Bronchial epithelial cell (primary cell): Measurements from ENCODE around the gene CDC42BPG. TPM values are rescaled to one million over a fixed set of nuclear protein-coding genes. Genes with fewer than 3 reads are reported as not detected.

Experiments
- DNase-seq: peaks from one replicate; pipeline ENCODE4 v3.0.0-alpha.2; 2010; ENCODE audit warnings: low read depth
- FAIRE-seq: peaks from 2 replicates; lab custom pipeline; 2011; peaks lifted over from hg19 to GRCh38; lab: Jason Lieb, UNC
- H3K27me3 ChIP-seq: 2 replicates; pipeline ENCODE4 v1.5.1; 2011; ENCODE audit warnings: low read length; ENCODE audit not compliant: control insufficient read depth, insufficient read depth
- H3K36me3 ChIP-seq: 2 replicates; pipeline ENCODE4 v1.5.1; 2011; ENCODE audit warnings: low read length; ENCODE audit not compliant: control insufficient read depth, insufficient read depth
- H3K4me3 ChIP-seq: 2 replicates; pipeline ENCODE4 v1.5.1; 2011; ENCODE audit warnings: mild to moderate bottlenecking, low read depth, low read length, control low read depth
- total RNA-seq: library from RNA; depleted of rRNA; stranded (reverse); fragments of >200 nt; gene quantifications from 2 replicates; pipeline ENCODE4 v1.2.1, GENCODE V29; 2014
- TF ChIP-seq, protein P1 (sequence below): IDR thresholded peaks from 2 replicates; pipeline ENCODE4 v1.5.1; 2011; ENCODE audit warnings: mild to moderate bottlenecking, moderate library complexity, low read length, control low read depth, inconsistent platforms; ENCODE audit not compliant: insufficient read depth, severe bottlenecking

CDC42BPG gene
- total RNA-seq, 1 donor from 2014 or later = 16.6 TPM

DNA sequence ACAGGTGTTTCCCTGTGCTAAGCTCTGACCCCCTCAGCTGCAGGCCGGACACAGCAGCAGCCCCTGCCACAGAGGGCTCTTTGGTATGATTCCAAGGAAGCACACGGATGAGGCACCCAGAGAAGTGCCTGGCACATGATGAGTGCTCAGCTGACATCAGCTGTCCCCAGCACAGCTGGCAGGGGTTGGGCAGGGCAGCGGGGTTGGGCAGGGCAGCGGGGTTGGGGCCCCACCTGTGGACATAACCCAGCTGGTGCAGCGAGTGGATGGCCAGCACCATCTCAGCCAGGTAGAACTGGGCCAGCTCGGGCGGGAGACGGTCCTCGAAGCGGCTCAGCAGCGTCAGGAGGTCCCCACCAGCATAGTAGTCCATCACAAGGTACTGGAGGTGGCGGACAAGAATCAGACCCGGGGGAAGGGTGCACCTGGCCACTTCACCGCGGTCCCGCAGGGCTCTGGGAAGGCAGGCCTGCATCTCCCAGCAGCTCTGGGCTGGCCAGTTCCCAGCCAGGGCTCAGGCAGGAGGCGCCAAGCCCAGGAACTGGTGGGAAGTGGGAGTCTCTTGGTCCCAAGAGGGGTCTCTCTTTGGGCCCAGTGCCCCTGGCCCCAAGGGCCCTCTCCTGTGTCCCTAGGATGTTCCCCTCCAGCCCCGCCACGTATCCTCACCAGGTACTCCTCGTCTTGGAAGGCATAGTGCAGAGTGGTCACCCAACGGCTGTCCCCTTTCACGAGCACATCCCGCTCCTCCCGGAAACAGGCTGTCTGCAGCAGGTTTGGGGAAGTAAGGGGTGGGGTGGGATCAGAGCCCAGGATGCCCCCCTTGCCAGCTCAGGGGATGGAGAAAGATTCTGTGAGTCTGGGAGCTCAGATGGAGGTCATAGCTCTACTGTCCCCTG, 4.3 kb downstream of the CDC42BPG start:
- TF ChIP-seq, protein P1, sequence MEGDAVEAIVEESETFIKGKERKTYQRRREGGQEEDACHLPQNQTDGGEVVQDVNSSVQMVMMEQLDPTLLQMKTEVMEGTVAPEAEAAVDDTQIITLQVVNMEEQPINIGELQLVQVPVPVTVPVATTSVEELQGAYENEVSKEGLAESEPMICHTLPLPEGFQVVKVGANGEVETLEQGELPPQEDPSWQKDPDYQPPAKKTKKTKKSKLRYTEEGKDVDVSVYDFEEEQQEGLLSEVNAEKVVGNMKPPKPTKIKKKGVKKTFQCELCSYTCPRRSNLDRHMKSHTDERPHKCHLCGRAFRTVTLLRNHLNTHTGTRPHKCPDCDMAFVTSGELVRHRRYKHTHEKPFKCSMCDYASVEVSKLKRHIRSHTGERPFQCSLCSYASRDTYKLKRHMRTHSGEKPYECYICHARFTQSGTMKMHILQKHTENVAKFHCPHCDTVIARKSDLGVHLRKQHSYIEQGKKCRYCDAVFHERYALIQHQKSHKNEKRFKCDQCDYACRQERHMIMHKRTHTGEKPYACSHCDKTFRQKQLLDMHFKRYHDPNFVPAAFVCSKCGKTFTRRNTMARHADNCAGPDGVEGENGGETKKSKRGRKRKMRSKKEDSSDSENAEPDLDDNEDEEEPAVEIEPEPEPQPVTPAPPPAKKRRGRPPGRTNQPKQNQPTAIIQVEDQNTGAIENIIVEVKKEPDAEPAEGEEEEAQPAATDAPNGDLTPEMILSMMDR = no peak
- DNase-seq (no peak), FAIRE-seq (no peak)
- Histone ChIP-seq H3K27me3 (no peaks in the 10 kb centered on the region), H3K36me3 (peaks cover 31% of the 10 kb centered on the region), H3K4me3 (no peak overlapping the region)

DNA sequence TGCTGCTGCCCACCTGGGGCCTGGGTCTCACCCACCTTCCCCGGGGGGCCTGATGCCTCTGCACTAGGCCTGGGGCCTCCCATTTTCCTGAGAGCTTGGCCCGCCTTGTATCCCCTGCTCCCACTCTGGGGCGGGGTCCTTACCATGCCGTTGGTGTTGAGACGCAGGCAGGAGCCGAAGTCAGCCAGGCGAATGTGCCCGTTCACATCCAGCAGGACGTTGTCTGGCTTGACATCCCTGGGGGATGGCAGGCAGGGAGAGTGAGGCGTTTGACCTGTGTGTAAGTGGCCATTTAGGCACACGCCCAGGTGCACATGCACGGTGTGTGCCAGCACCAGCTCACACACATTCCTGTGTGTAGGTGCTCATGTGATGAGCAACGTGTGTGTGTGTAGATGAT, 5.1 kb downstream of the CDC42BPG start:
- TF ChIP-seq, protein P1 = no peak
- DNase-seq (no peak), FAIRE-seq (peak; percentile 94)
- H3K36me3 ChIP-seq = peaks cover 39% of the 10 kb centered on the region
- H3K27me3 ChIP-seq = no peaks in the 10 kb centered on the region
- no peak overlapping the region for H3K4me3 ChIP-seq

DNA sequence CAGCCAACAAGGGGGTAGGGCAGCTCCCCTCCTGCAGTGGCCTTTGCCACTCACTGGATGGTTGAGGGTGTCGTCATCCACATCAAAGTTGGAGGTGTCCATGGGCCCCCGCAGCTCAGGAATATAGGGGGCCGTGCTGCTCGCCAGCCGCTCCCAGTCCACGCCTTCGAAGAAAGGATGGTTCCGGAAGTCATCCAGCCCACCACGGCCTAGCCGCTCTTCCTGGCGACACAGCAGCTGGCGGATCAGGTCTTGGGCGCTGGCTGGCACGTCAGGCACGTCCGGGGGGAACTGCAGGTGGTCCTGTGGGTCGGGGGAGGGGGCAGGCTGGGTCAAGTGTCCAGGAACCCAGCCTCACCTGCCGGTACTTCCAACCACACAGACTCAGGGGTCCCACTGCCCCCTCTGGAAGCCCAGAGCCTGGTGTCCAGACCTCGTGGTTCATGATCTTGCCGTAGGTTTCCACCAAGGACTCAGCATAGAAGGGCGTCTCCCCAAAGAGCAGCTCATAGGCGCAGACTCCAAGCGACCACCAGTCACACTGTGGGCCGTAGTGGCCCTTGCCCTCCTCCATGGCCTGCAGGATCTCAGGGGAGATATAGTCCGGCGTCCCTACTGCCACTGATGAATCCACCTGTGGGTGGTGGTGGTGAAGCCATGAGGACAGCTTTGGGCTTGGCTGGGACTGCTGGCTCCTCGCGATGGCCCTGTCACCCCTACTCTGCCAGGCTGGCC, 5.7 kb downstream of the CDC42BPG start:
- TF ChIP-seq, protein P1 = no peak
- Histone ChIP-seq H3K27me3 (no peaks in the 10 kb centered on the region), H3K36me3 (peaks cover 45% of the 10 kb centered on the region), H3K4me3 (no peak overlapping the region)
- FAIRE-seq (no peak), DNase-seq (no peak)

DNA sequence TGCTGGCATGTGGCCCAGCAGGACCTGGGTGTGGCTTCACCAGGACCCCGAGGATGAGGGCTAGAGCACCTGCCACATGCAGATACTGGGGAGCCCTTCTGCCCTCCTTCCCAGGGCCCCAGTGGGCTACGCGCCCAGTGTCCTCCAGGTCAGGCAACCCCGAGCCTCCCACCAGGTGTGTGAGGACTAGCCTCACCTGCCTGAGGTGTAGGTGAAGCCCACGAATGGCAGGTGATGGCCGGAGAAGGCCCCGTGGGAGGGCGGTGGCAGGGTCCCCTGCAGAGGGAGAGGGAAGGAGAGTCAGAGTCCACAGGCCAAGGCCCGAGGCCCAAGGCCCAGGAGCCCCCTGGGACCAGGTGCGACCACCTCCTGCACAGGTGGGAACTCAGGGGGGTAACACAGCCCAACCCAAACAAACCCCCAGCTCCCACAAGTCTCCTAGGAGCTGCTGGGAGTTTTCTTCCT, 6.5 kb downstream of the CDC42BPG start:
- TF ChIP-seq, protein P1 = no peak
- no peak for DNase-seq
- FAIRE-seq = no peak

DNA sequence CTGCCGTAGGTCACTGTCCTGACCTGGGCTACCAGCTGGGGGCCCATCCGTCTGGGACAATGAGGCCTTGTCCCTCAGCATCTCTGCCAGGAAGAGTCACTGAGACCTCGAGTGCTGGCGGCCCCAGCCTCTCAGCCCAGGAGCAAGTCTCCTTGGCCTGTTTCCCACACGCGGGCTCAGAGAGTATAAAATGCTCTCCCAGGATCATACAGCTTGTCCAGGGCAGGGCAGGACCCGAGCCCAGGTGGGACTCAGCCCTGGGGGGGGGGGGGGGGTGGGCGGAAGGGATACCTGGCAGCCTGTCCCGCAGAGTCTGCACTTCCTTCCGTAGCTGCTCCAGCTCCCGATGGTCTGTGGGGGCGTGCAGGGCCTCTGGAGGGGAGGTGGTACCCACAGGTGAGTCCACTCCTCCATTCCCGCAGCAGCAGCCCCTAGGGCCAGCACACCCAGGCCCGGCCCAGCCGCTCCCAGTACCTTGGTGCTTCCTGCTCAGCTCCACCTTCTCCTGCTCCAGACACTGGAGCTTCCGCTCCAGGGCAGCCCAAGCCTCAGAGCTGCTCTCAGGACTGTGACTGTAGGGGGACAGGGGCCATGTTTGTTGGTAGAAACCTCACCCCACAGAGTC, 7.9 kb downstream of the CDC42BPG start:
- peaks cover 64% of the 10 kb centered on the region for H3K36me3 ChIP-seq
- no peak for DNase-seq
- TF ChIP-seq, protein P1 = no peak
- H3K27me3 ChIP-seq = no peaks in the 10 kb centered on the region
- no peak overlapping the region for H3K4me3 ChIP-seq
- no peak for FAIRE-seq

More for the DNA sequence above, 6.5 kb downstream of the CDC42BPG start:
- H3K27me3 ChIP-seq = no peaks in the 10 kb centered on the region
- no peak overlapping the region for H3K4me3 ChIP-seq
- peaks cover 53% of the 10 kb centered on the region for H3K36me3 ChIP-seq
